Vagina (tissue), 2 donors: ENCODE results near the gene SPTLC1. TPM values are rescaled to one million over a fixed set of nuclear protein-coding genes. Genes with fewer than 3 reads are reported as not detected.
A peak's percentile ranks its signal among the peaks of the same experiment; 100 is the strongest.

Experiments
- DNase-seq, 2 donors: peaks; one replicate each; pipeline ENCODE4 v3.0.0-alpha.2; 2017; ENCODE audit errors: extremely low spot score in 2 of 2
- H3K27ac ChIP-seq: fragments of 200-600 bp; sonication (generic); one replicate; pipeline ENCODE4 v1.5.1; 2019
- H3K27me3 ChIP-seq: fragments of 200-600 bp; sonication (generic); one replicate; pipeline ENCODE4 v1.5.1; 2019
- H3K36me3 ChIP-seq, 2 donors: fragments of 200-600 bp; sonication (generic); one replicate each; pipeline ENCODE4 v1.5.1; 2017 to 2019
- H3K4me1 ChIP-seq: fragments of 200-600 bp; sonication (generic); one replicate; pipeline ENCODE4 v1.5.1; 2019
- H3K4me3 ChIP-seq, 2 donors: fragments of 200-600 bp; sonication (generic); 1 replicate in 1 of 2; 2 replicates in 1 of 2; pipeline ENCODE4 v1.5.1; 2016 to 2019
- H3K9me3 ChIP-seq: fragments of 200-600 bp; sonication (generic); one replicate; pipeline ENCODE4 v1.5.1; 2019
- POLR2A ChIP-seq, 2 donors: fragments of 450-650 bp; IDR thresholded peaks; one replicate each; pipeline ENCODE4 v1.6.1; 2017; ENCODE audit warnings: antibody characterized with exemption in 2 of 2, mild to moderate bottlenecking in 2 of 2, moderate library complexity in 2 of 2
- POLR2AphosphoS5 ChIP-seq, 2 donors: sonication (generic); formaldehyde crosslinking; IDR thresholded peaks; one replicate each; pipeline ENCODE4 v1.9.0; 2017; ENCODE audit warnings: antibody characterized with exemption in 2 of 2, mild to moderate bottlenecking in 2 of 2, low read depth in 1 of 2; ENCODE audit not compliant: insufficient read depth in 1 of 2
- intact Hi-C: fragments of 100-400 bp; cut with DNase I; formaldehyde crosslinking; loops from one replicate; pipeline ENCODE4 v1.15.1; 2023
- total RNA-seq: library from RNA; depleted of rRNA; stranded (reverse); fragments of >200 nt; gene quantifications from one replicate; pipeline ENCODE4 v1.2.3, GENCODE V29; 2016
- TF ChIP-seq, protein P1 (sequence below), 3 experiments: fragments of 450-650 bp in 2 of 3; fragments of 200-600 bp in 1 of 3; sonication (generic) in 1 of 3; IDR thresholded peaks; one replicate each; pipeline ENCODE4 v1.5.1; 2017 to 2019; ENCODE audit warnings: antibody characterized with exemption in 3 of 3, mild to moderate bottlenecking in 2 of 3, moderate library complexity in 2 of 3

Gene SPTLC1
- total RNA-seq, 1 donor from 2014 or later, result 68.5 TPM

DNA sequence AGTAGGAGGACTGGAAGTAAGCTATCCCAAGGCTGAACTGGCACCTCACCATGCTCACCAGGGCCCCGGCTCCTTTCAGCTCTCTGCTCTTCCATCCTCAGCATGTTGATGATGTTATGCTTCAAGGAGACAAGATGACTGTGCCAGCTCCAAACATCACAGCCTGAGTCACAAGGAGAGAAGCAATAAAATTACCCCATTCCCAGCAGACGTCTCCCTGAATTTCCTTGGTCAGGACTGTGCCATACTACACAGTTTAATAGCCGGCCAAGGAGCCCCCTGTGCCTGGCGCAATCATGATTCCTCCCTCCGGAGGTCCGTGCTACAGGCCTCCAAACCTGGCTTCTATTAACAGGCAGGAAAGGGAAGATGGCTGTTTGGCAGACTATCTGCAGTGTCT is 114.0 kb downstream of the SPTLC1 start:
- Histone ChIP-seq H3K9me3 (no peaks in the 10 kb centered on the region), H3K4me3 (no peak overlapping the region), H3K36me3 (no peaks in the 10 kb centered on the region), H3K4me1 (no peaks in the 10 kb centered on the region), H3K27ac (no peak overlapping the region), H3K27me3 (no peaks in the 10 kb centered on the region)
- intact Hi-C loops, result no loop called here
- TF ChIP-seq, protein P1, sequence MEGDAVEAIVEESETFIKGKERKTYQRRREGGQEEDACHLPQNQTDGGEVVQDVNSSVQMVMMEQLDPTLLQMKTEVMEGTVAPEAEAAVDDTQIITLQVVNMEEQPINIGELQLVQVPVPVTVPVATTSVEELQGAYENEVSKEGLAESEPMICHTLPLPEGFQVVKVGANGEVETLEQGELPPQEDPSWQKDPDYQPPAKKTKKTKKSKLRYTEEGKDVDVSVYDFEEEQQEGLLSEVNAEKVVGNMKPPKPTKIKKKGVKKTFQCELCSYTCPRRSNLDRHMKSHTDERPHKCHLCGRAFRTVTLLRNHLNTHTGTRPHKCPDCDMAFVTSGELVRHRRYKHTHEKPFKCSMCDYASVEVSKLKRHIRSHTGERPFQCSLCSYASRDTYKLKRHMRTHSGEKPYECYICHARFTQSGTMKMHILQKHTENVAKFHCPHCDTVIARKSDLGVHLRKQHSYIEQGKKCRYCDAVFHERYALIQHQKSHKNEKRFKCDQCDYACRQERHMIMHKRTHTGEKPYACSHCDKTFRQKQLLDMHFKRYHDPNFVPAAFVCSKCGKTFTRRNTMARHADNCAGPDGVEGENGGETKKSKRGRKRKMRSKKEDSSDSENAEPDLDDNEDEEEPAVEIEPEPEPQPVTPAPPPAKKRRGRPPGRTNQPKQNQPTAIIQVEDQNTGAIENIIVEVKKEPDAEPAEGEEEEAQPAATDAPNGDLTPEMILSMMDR (IDR thresholded peaks at IDR 0.05), result no peak
- DNase-seq, result no peak

GRCh38 chr9:91995000-91995655 is 120.1 kb downstream of the SPTLC1 start:
- Histone ChIP-seq H3K4me1 (no peaks in the 10 kb centered on the region), H3K9me3 (no peaks in the 10 kb centered on the region), H3K27me3 (no peaks in the 10 kb centered on the region), H3K27ac (no peak overlapping the region), H3K4me3 (no peak overlapping the region), H3K36me3 (no peaks in the 10 kb centered on the region)
- intact Hi-C loops, result no loop called here
- DNase-seq, result no peak
- TF ChIP-seq, protein P1 (IDR thresholded peaks at IDR 0.05), result no peak
- no peak for TF ChIP-seq POLR2A (IDR thresholded peaks at IDR 0.05)
- TF ChIP-seq POLR2AphosphoS5 (IDR thresholded peaks at IDR 0.05; ENCODE audit: insufficient read depth in 1 of 2, low read depth in 1 of 2), result no peak

- no peak for DNase-seq
- Histone ChIP-seq H3K4me3 (no peak overlapping the region), H3K27ac (no peak overlapping the region), H3K9me3 (no peaks in the 10 kb centered on the region), H3K4me1 (no peaks in the 10 kb centered on the region), H3K36me3 (no peaks in the 10 kb centered on the region), H3K27me3 (no peaks in the 10 kb centered on the region)
- TF ChIP-seq, protein P1 (IDR thresholded peaks at IDR 0.05), result no peak
- intact Hi-C loops, result no loop called here
Measured at GRCh38 chr9:91994422-91994821, 120.8 kb downstream of the SPTLC1 start.

DNA sequence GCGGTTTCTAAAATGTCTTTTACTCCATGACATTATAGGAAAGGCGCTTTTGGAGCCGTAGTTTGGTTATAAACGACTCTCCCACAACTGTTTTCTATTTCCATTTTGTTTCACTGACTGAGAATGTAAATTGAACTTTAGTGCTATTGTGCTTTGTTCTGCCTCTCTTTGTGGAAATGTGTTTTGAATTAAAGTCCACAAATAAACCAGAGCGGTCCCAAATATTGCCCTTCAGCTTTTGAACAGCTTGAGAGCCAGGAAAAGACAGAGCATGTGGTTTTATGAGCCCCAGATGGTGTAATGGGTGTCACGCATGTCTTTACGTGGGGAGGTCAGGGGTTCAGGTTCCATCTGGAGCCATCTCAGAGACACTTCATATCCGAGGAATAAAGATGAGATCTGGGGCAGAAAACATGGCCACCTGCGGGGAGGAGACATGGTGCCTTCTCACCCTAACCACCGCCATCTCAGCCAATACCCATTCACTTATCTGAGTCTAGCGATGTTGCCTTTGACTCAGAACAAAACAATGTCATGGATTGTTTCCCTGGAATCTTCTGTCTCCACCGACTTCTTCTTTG is 122.7 kb downstream of the SPTLC1 start:
- H3K4me3 ChIP-seq, result peak overlapping the region in 1 of 2 donors; percentile 20

DNA sequence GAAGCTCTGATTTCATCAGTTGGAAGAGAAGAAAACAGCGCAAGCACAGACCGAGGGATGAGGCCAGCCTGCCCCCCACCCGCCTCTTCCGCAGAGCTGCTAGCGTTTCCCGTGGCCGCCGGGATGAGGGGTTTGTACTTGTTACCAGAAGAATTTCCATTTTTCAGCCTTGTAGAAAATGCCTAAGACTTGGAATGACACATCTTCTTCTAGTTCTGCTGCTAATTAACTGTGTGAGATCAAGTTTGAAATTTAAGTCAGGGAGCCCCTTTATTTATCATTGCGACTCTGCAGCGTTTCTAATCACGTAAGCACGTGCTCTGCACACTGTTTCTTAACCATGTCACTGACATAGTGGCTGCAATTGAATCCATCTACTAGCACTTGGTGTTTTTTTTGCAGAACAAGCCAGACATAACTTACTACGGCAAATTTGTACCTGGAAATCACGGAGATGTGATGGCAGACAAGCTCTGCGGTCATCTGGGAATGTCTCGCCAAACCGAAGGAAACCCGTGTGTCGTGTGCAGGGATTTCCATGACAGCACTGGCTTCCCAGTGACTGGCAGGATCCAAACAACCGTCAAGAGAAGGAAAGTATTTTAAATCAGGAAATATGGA is 123.4 kb downstream of the SPTLC1 start:
- H3K4me1 ChIP-seq, result no peaks in the 10 kb centered on the region
- H3K9me3 ChIP-seq, result no peaks in the 10 kb centered on the region
- no peaks in the 10 kb centered on the region for H3K36me3 ChIP-seq
- TF ChIP-seq POLR2AphosphoS5 (IDR thresholded peaks at IDR 0.05; ENCODE audit: insufficient read depth in 1 of 2, low read depth in 1 of 2) (no peak), POLR2A (IDR thresholded peaks at IDR 0.05) (no peak)
- TF ChIP-seq, protein P1 (IDR thresholded peaks at IDR 0.05), result no peak
- peak overlapping the region; percentile 16 to 20 for H3K4me3 ChIP-seq
- H3K27me3 ChIP-seq, result no peaks in the 10 kb centered on the region
- intact Hi-C loops, result no loop called here
- H3K27ac ChIP-seq, result peak overlapping the region; percentile 46
- DNase-seq, result no peak

More for the DNA sequence above, 122.7 kb downstream of the SPTLC1 start:
- no peak for TF ChIP-seq POLR2A (IDR thresholded peaks at IDR 0.05)
- peak in 1 of 2 donors; percentile 19 for TF ChIP-seq POLR2AphosphoS5 (IDR thresholded peaks at IDR 0.05; ENCODE audit: insufficient read depth in 1 of 2, low read depth in 1 of 2)
- Histone ChIP-seq H3K4me1 (no peaks in the 10 kb centered on the region), H3K36me3 (no peaks in the 10 kb centered on the region), H3K27ac (peak overlapping the region; percentile 61), H3K9me3 (no peaks in the 10 kb centered on the region), H3K27me3 (no peaks in the 10 kb centered on the region)
- DNase-seq, result no peak
- intact Hi-C loops, result no loop called here
